Stimulated activated CD4-positive, alpha-beta T cell treated with anti-CD3 and anti-CD28 coated beads, Interleukin-4, amount 100 ng/mL, for 48 hours (primary cell): Measurements from ENCODE around the gene TJP1.

Experiments
- DNase-seq, 2 donors: peaks; one replicate each; pipeline ENCODE4 v3.0.0-alpha.2; 2020; ENCODE audit warnings: low read depth in 2 of 2

The TJP1 gene

GRCh38 chr15:29822100-29822683 is at the start of gene TJP1:
Gene TJP1 (minus strand): TSS chr15:29822468. CDS start chr15:29822028, 440 bp downstream.
- DNase-seq = no peak

GRCh38 chr15:29871401-29871800 is 49.1 kb upstream of the TJP1 start:
- DNase-seq = no peak

- DNase-seq = no peak
These were observed 48.4 kb upstream of the TJP1 start for GRCh38 chr15:29870495-29871151.

GRCh38 chr15:29867241-29868000 is 45.2 kb upstream of the TJP1 start:
- no peak for DNase-seq

- no peak for DNase-seq
These were observed 44.1 kb upstream of the TJP1 start for GRCh38 chr15:29866337-29866736.

- no peak for DNase-seq
These were observed 42.2 kb upstream of the TJP1 start for GRCh38 chr15:29864501-29864900.

GRCh38 chr15:29863438-29863837 is 41.2 kb upstream of the TJP1 start:
- no peak for DNase-seq

GRCh38 chr15:29862271-29862670 is 40.0 kb upstream of the TJP1 start:
- DNase-seq = no peak

GRCh38 chr15:29860872-29861271 is 38.6 kb upstream of the TJP1 start:
- no peak for DNase-seq

GRCh38 chr15:29859973-29860715 is 37.9 kb upstream of the TJP1 start:
- no peak for DNase-seq

GRCh38 chr15:29859293-29859692 is 37.0 kb upstream of the TJP1 start:
- DNase-seq = no peak

GRCh38 chr15:29857221-29857789 is 35.0 kb upstream of the TJP1 start:
- DNase-seq = no peak

GRCh38 chr15:29854413-29854812 is 32.1 kb upstream of the TJP1 start:
- no peak for DNase-seq

- DNase-seq = no peak
These were observed 31.1 kb upstream of the TJP1 start for GRCh38 chr15:29853211-29853987.

- no peak for DNase-seq
These were observed 29.9 kb upstream of the TJP1 start for GRCh38 chr15:29852201-29852600.

GRCh38 chr15:29849716-29850115 is 27.4 kb upstream of the TJP1 start:
- no peak for DNase-seq

GRCh38 chr15:29849218-29849617 is 26.9 kb upstream of the TJP1 start:
- no peak for DNase-seq

GRCh38 chr15:29844290-29844903 is 22.1 kb upstream of the TJP1 start:
- no peak for DNase-seq

- DNase-seq = no peak
These were observed 20.0 kb upstream of the TJP1 start for GRCh38 chr15:29842290-29842689.

- no peak for DNase-seq
These were observed 18.7 kb upstream of the TJP1 start for GRCh38 chr15:29840926-29841325.

GRCh38 chr15:29840054-29840453 is 17.8 kb upstream of the TJP1 start:
- no peak for DNase-seq
